ENCODE data around the gene CDYL2.

GRCh38 chr16:80846680-80847079, 42.3 kb upstream of the CDYL2 start:
- TF ChIP-seq POLR2A (IDR thresholded peaks at IDR 0.05) (no peak), POLR2AphosphoS5 (IDR thresholded peaks at IDR 0.05) (no peak), EP300 (IDR thresholded peaks at IDR 0.05) (no peak)
- TF ChIP-seq, protein P1, sequence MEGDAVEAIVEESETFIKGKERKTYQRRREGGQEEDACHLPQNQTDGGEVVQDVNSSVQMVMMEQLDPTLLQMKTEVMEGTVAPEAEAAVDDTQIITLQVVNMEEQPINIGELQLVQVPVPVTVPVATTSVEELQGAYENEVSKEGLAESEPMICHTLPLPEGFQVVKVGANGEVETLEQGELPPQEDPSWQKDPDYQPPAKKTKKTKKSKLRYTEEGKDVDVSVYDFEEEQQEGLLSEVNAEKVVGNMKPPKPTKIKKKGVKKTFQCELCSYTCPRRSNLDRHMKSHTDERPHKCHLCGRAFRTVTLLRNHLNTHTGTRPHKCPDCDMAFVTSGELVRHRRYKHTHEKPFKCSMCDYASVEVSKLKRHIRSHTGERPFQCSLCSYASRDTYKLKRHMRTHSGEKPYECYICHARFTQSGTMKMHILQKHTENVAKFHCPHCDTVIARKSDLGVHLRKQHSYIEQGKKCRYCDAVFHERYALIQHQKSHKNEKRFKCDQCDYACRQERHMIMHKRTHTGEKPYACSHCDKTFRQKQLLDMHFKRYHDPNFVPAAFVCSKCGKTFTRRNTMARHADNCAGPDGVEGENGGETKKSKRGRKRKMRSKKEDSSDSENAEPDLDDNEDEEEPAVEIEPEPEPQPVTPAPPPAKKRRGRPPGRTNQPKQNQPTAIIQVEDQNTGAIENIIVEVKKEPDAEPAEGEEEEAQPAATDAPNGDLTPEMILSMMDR (IDR thresholded peaks at IDR 0.05) = no peak

All from stomach (tissue), 4 donors.